GM19328 (cell line): ENCODE data around the gene ZNF446.
"Not testable (repeated sequence)": the region's sequence is repeated elsewhere in the genome, so short reads cannot be mapped to it uniquely, and the experiment has no call there.

ENCODE experiments used
- ATAC-seq: cut with Tn5 transposase; IDR thresholded peaks from one replicate; pipeline ENCODE4 v1.9.1; 2021; ENCODE audit warnings: mild to moderate bottlenecking, moderate library complexity; ENCODE audit not compliant: unreplicated experiment

The ZNF446 gene

GRCh38 chr19:58475714-58476497 is at the start of gene ZNF446:
ZNF446 (plus strand) TSS chr19:58476352; CDS start chr19:58477219, 867 bp downstream.
- ATAC-seq = peak; percentile 88

GRCh38 chr19:58428617-58429016 is 47.5 kb upstream of the ZNF446 start:
- no peak for ATAC-seq

- ATAC-seq = no peak
Observed at GRCh38 chr19:58429745-58430144, 46.4 kb upstream of the ZNF446 start.

GRCh38 chr19:58434217-58434616 is 41.9 kb upstream of the ZNF446 start:
- ATAC-seq = no peak

- peak; percentile 98 for ATAC-seq
Observed at GRCh38 chr19:58439576-58440554, 36.3 kb upstream of the ZNF446 start, which contains the start of gene ZNF132. ZNF132 (minus strand) TSS chr19:58440153; CDS start chr19:58439821, 332 bp downstream.

GRCh38 chr19:58440556-58440955 is 35.6 kb upstream of the ZNF446 start:
- no peak for ATAC-seq

- not testable (repeated sequence) for ATAC-seq
Observed at GRCh38 chr19:58442986-58443385, 33.2 kb upstream of the ZNF446 start.

GRCh38 chr19:58448860-58449259 is 27.3 kb upstream of the ZNF446 start:
- ATAC-seq = not testable (repeated sequence)

- ATAC-seq = not testable (repeated sequence)
Observed at GRCh38 chr19:58449980-58450379, 26.2 kb upstream of the ZNF446 start.

GRCh38 chr19:58450856-58451357 is 25.2 kb upstream of the ZNF446 start:
- peak; percentile 7 for ATAC-seq

GRCh38 chr19:58451358-58452101 is 24.6 kb upstream of the ZNF446 start, which contains the start of gene ZNF324B:
ZNF324B (plus strand) TSS chr19:58451622; CDS start chr19:58453702, 2,080 bp downstream.
- peak; percentile 93 for ATAC-seq

GRCh38 chr19:58453743-58454142 is 22.4 kb upstream of the ZNF446 start:
- ATAC-seq = no peak

- ATAC-seq = no peak
Observed at GRCh38 chr19:58455306-58455705, 20.8 kb upstream of the ZNF446 start.

GRCh38 chr19:58456111-58456510 is 20.0 kb upstream of the ZNF446 start:
- no peak for ATAC-seq

- ATAC-seq = no peak
Observed at GRCh38 chr19:58460039-58460438, 16.1 kb upstream of the ZNF446 start.

GRCh38 chr19:58466089-58466759 is 9.9 kb upstream of the ZNF446 start:
- ATAC-seq = peak; percentile 10

- ATAC-seq = peak; percentile 86
Observed at GRCh38 chr19:58466760-58467589, 9.2 kb upstream of the ZNF446 start, which contains the start of gene ZNF324. ZNF324 (plus strand) TSS chr19:58467080; CDS start chr19:58469186, 2,106 bp downstream.

GRCh38 chr19:58468216-58468839 is 7.8 kb upstream of the ZNF446 start:
- ATAC-seq = no peak
